ENCODE data around the gene AP4B1. TPM values are rescaled to one million over a fixed set of nuclear protein-coding genes. Genes with fewer than 3 reads are reported as not detected.

AP4B1 gene
- total RNA-seq, 1 donor from 2014 or later = 10.0 TPM

DNA sequence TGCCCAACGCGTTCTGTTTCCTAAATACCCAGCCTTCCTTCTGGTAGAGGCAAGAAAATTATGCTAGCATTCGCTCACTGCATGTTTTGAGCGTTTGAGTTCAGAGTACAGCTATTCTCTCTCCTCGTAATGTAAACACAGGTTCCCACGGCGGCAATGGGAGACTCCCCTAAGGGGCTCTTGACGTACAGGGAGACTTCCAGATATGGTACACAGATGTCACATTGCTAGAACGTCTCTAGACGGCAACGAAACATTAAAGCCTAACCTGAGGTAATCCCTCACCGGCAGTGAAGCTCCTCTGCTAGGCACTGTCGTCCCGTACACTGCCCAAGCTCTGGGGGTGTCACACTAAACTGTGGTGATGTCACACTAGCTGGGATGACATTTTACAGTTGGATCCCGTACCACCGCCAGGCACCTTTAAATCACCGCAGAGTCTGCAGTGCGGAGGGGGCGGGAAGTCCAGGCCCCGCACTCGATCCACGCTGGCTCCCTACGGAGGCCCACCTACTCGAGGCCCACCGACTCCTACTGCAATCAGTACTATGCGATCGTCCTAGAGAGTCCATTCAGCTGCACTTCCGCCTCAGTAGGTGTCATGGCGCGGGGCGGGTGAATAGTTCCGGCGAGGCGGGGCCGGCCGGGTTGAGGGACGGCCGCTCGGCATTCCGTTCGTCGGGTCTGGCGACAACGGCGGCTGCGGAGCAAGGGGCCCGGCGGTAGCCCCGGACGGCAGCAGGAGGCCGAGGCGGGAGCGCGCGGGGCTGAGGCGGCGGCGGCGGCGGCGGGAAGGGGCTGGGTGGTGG, 24.5 kb upstream of the AP4B1 start, which contains the start of gene HIPK1:
Gene HIPK1, plus strand, starts transcription at position 384 of the 809 bp plus-strand sequence.
- H3K27me3 ChIP-seq (ENCODE audit: control insufficient read depth, insufficient read depth, low read length) = no peaks in the 10 kb centered on the region
- FAIRE-seq (no peak), DNase-seq (ENCODE audit: low read depth) (peak; percentile 59)
- no peaks in the 10 kb centered on the region for H3K36me3 ChIP-seq (ENCODE audit: control insufficient read depth, insufficient read depth, low read length)
- peak within 1 kb of the TSS; percentile 97 for H3K4me3 ChIP-seq (ENCODE audit: low read depth, low read length)
- TF ChIP-seq, protein P1, sequence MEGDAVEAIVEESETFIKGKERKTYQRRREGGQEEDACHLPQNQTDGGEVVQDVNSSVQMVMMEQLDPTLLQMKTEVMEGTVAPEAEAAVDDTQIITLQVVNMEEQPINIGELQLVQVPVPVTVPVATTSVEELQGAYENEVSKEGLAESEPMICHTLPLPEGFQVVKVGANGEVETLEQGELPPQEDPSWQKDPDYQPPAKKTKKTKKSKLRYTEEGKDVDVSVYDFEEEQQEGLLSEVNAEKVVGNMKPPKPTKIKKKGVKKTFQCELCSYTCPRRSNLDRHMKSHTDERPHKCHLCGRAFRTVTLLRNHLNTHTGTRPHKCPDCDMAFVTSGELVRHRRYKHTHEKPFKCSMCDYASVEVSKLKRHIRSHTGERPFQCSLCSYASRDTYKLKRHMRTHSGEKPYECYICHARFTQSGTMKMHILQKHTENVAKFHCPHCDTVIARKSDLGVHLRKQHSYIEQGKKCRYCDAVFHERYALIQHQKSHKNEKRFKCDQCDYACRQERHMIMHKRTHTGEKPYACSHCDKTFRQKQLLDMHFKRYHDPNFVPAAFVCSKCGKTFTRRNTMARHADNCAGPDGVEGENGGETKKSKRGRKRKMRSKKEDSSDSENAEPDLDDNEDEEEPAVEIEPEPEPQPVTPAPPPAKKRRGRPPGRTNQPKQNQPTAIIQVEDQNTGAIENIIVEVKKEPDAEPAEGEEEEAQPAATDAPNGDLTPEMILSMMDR (IDR thresholded peaks at IDR 0.05; ENCODE audit: insufficient read depth, low read length, severe bottlenecking) = no peak

DNA sequence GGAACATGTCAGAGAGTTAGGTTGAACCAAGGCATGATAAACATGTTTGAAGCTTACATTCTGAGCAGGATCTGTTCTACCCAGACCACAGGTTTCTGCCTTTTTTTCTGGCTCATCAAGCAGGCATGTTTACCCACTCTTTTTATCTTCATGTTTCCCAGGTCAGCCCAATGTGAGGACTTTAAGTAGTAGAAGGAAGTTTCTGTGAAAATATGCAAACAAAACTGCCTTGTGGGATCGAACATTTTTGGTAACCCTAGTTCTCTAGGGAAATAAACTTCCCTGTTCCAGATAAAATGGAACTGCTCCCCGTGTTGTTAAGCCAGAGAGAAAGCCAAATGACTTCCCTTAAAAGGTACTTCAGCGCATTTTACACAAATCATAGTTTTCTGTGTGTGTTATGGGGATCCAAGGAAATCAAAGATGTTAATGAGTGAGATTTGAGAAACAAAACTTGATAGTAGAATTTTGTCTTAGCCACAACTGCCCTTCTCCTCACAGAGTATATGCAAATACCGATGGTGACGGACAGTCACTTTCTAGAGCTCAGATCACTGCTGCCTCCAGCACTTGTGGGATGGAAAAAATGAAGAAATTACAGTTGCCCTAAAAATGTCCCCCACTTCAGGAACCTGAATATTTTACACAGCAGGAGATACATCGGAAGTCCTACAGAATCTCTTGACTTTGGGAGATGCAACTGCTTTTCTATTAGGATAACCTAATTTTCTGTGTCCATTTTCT, 23.8 kb upstream of the AP4B1 start:
- DNase-seq (ENCODE audit: low read depth) = no peak
- FAIRE-seq = no peak
- TF ChIP-seq, protein P1 (IDR thresholded peaks at IDR 0.05; ENCODE audit: insufficient read depth, low read length, severe bottlenecking) = no peak

DNA sequence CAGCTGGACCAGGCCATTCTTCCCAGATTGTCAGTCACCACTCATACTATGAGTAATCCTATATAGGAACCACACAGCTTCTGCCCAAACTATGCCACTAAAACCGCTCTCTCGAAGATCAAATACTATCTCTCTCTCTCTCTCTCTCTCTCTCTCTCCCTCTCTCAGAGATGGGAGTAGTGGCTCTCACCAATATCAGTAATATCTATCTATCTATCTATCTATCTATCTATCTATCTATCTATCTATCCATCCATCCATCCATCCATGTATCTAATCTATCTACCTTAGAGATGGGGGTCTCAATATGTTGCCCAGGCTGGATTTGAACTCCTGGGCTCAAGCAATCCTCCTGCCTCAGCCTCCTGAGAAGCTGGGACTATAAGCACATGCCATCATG, 19.9 kb upstream of the AP4B1 start:
- TF ChIP-seq, protein P1 (IDR thresholded peaks at IDR 0.05; ENCODE audit: insufficient read depth, low read length, severe bottlenecking) = no peak
- Histone ChIP-seq H3K4me3 (ENCODE audit: low read depth, low read length) (no peak overlapping the region), H3K27me3 (ENCODE audit: control insufficient read depth, insufficient read depth, low read length) (no peaks in the 10 kb centered on the region), H3K36me3 (ENCODE audit: control insufficient read depth, insufficient read depth, low read length) (no peaks in the 10 kb centered on the region)
- DNase-seq (ENCODE audit: low read depth) (no peak), FAIRE-seq (no peak)

More for the DNA sequence above, 23.8 kb upstream of the AP4B1 start:
- Histone ChIP-seq H3K27me3 (ENCODE audit: control insufficient read depth, insufficient read depth, low read length) (no peaks in the 10 kb centered on the region), H3K4me3 (ENCODE audit: low read depth, low read length) (peak overlapping the region; percentile 97), H3K36me3 (ENCODE audit: control insufficient read depth, insufficient read depth, low read length) (no peaks in the 10 kb centered on the region)

DNA sequence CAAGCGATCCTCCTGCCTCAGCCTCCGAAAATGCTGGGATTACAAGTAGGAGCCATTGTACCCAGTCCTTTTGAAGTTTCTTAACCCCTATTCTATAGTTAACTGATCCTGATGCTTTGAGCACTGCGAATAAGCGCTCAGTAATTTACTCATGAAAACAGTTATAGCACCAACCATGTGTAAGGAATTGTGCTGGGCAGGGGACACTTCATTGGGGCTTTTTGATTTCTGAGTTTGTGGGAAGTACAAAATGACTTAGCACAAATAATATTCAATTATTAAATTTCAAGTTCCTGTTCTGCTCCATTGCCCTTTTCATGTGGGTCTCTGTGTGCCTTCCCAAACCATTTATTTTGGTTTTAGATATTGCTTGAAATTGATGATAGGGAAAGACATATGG, 18.4 kb upstream of the AP4B1 start:
- Histone ChIP-seq H3K4me3 (ENCODE audit: low read depth, low read length) (no peak overlapping the region), H3K36me3 (ENCODE audit: control insufficient read depth, insufficient read depth, low read length) (no peaks in the 10 kb centered on the region), H3K27me3 (ENCODE audit: control insufficient read depth, insufficient read depth, low read length) (no peaks in the 10 kb centered on the region)
- DNase-seq (ENCODE audit: low read depth) (no peak), FAIRE-seq (no peak)
- TF ChIP-seq, protein P1 (IDR thresholded peaks at IDR 0.05; ENCODE audit: insufficient read depth, low read length, severe bottlenecking) = no peak

DNA sequence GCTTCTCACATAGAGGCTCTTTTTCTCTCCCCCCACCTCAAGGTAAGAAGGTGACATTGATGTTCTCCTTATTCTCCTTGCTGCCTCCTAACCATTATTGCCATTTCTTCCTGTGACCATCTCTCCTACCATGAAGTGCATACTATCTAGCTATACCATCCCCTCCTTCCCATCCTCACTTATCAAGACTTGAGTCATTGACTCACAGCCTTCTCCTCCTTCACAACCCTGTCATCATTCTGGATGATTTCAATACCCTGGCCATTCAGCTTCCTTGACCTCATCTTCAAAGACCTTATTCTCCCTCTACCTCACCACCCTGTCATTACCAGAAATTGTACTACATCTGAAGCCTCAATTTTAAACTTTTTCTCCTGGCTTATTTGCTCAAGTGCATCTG, 13.6 kb upstream of the AP4B1 start:
- FAIRE-seq (no peak), DNase-seq (ENCODE audit: low read depth) (no peak)
- TF ChIP-seq, protein P1 (IDR thresholded peaks at IDR 0.05; ENCODE audit: insufficient read depth, low read length, severe bottlenecking) = no peak
- Histone ChIP-seq H3K4me3 (ENCODE audit: low read depth, low read length) (no peak overlapping the region), H3K36me3 (ENCODE audit: control insufficient read depth, insufficient read depth, low read length) (no peaks in the 10 kb centered on the region), H3K27me3 (ENCODE audit: control insufficient read depth, insufficient read depth, low read length) (no peaks in the 10 kb centered on the region)
